ENCODE measurements around the gene PLCD3. TPM values are rescaled to one million over a fixed set of nuclear protein-coding genes. Genes with fewer than 3 reads are reported as not detected.

Gene PLCD3
- total and polyA plus RNA-seq, 10 of the 15 experiments (the other 5 are each of a cell fraction or from before 2014, with no cell fraction given), result 0.02 to 1.6 (median 0.44) TPM

- TF ChIP-seq GABPA (IDR thresholded peaks at IDR 0.05; ENCODE audit: low read depth) (no peak), ZBED1 (IDR thresholded peaks at IDR 0.05; ENCODE audit: borderline replicate concordance) (no peak), PAX5 (IDR thresholded peaks at IDR 0.05; ENCODE audit: borderline replicate concordance, low read depth, low read length) (no peak), EZH2 (IDR thresholded peaks at IDR 0.05; ENCODE audit: borderline replicate concordance, control insufficient read depth, low read depth, low read length) (no peak), NFXL1 (IDR thresholded peaks at IDR 0.05; ENCODE audit: borderline replicate concordance) (no peak)
These were observed 24.3 kb downstream of the PLCD3 start (continued) for GRCh38 chr17:45108051-45108450.

- in situ Hi-C loops (cut with MboI), result loop anchor here (10.0 kb wide), 1 partner anchor 183 kb away; no protein-coding TSS in a partner anchor
- Histone ChIP-seq H4K20me1 (ENCODE audit: control insufficient read depth, insufficient read depth) (peaks cover 3% of the 10 kb centered on the region; the same call in 1 of the 2 replicates), H3K4me3 (no peak overlapping the region), H3K27me3 (replicated peaks in 1 of 2; ENCODE audit: control insufficient read depth in 2 of 2, insufficient read depth in 2 of 2, low read length in 1 of 2) (no peaks in the 10 kb centered on the region), H3K9me3 (replicated peaks; ENCODE audit: control insufficient read depth, insufficient read depth, low read length) (no peaks in the 10 kb centered on the region), H3K9ac (ENCODE audit: control insufficient read depth, insufficient read depth, low read length) (no peak overlapping the region), H3K79me2 (ENCODE audit: control insufficient read depth, insufficient read depth, low read length) (no peaks in the 10 kb centered on the region), H3K27ac (ENCODE audit: control insufficient read depth, insufficient read depth) (no peak overlapping the region), H3K36me3 (ENCODE audit: control insufficient read depth in 2 of 2, insufficient read depth in 2 of 2, low read length in 1 of 2) (peaks cover 41 to 49% of the 10 kb centered on the region in 2 experiments), H2AFZ (ENCODE audit: control insufficient read depth, low read depth, low read length) (no peak overlapping the region), H3K4me1 (ENCODE audit: control insufficient read depth, insufficient read depth, low read length) (peaks cover 11% of the 10 kb centered on the region; the same call in 1 of the 2 replicates), H3K4me2 (ENCODE audit: control insufficient read depth, insufficient read depth) (no peak overlapping the region)
- ChIA-PET POLR2A (no interaction called here), RAD21 (ENCODE audit: unreplicated experiment) (no interaction called here), CTCF (interaction anchor here (0.6 to 2.6 kb wide), 3 partner anchors 8 to 276 kb away, joined by 3 to 10 read pairs (median 7); no protein-coding TSS in a partner anchor), SMC1A (ENCODE audit: uncharacterized antibody, unreplicated experiment) (no interaction called here)
- DNase-seq (ENCODE audit: low read depth, low spot score) (no peak), FAIRE-seq (no peak), ATAC-seq (no peak)
- 96% methylated on average over 13 of the region's 13 CpGs for WGBS (ENCODE audit: insufficient coverage, insufficient replicate concordance, low lambda C conversion rate, missing lambda C conversion rate)
- no TSS peak for BruUV-seq (replicated peaks)
- intact Hi-C loops (cut with micrococcal nuclease; ENCODE audit: unreplicated experiment), result no loop called here
- TF ChIP-seq PRDM15 (CRISPR knock-in tag; IDR thresholded peaks at IDR 0.05), result no peak
- no peak for TF ChIP-seq ELK1 (IDR thresholded peaks at IDR 0.05; ENCODE audit: low read depth, low read length)
- no peak for TF ChIP-seq TBL1XR1 (IDR thresholded peaks at IDR 0.05; ENCODE audit: low read depth, low read length)
- no peak for TF ChIP-seq ZNF592 (IDR thresholded peaks at IDR 0.05)
- no peak for TF ChIP-seq POLR2A (IDR thresholded peaks at IDR 0.05; ENCODE audit: low read depth, low read length)
- TF ChIP-seq HSF1 (IDR thresholded peaks at IDR 0.05; ENCODE audit: low read depth, low read length), result no peak
These were observed 24.9 kb downstream of the PLCD3 start for GRCh38 chr17:45107293-45108010.
